GM13976 (cell line): Measurements from ENCODE around the gene NDUFS2.
A peak's percentile ranks its signal among the peaks of the same experiment; 100 is the strongest.

Experiments
- DNase-seq: peaks from one replicate; pipeline ENCODE4 v3.0.0; 2012; ENCODE audit warnings: low spot score
- CTCF ChIP-seq: IDR thresholded peaks from 2 replicates; pipeline ENCODE4 v1.5.1; 2012; ENCODE audit warnings: borderline replicate concordance, mild to moderate bottlenecking; ENCODE audit not compliant: insufficient read depth; ENCODE audit errors: extremely low read depth, missing control alignments, control extremely low read depth
- in situ Hi-C: fragments of 300-500 bp; cut with MboI; formaldehyde crosslinking; loops from one replicate; pipeline ENCODE4 v1.12.0; 2022; ENCODE audit warnings: low sequenced_read_pairs, mixed read lengths, inconsistent platforms; ENCODE audit not compliant: unreplicated experiment

Gene NDUFS2

GRCh38 chr1:161201836-161202712 is at the start of gene NDUFS2:
Gene NDUFS2 (plus strand): TSS chr1:161202367. CDS start chr1:161202386, 19 bp downstream.
- DNase-seq, result peak; percentile 96
- in situ Hi-C loops, result no loop called here
- TF ChIP-seq CTCF, result no peak

DNA sequence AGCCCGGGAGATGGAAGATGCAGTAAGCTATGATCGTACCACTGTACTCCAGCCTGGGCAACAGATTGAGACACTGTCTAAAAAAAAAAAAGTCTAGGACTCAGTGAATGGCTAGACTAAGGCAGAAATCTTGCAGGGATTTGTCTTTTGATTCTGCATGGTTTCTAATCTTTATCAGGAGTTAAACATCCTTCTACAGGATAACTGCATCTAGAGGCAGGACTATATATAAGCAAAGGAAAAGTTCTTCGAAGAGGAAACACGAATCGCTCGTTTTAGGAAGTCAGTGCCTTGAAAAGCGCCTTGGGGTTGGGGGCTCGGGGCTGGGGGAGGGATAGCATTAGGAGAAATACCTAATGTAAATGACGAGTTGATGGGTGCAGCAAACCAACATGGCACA is 49.0 kb upstream of the NDUFS2 start:
- in situ Hi-C loops, result no loop called here
- no peak for TF ChIP-seq CTCF
- DNase-seq, result no peak

DNA sequence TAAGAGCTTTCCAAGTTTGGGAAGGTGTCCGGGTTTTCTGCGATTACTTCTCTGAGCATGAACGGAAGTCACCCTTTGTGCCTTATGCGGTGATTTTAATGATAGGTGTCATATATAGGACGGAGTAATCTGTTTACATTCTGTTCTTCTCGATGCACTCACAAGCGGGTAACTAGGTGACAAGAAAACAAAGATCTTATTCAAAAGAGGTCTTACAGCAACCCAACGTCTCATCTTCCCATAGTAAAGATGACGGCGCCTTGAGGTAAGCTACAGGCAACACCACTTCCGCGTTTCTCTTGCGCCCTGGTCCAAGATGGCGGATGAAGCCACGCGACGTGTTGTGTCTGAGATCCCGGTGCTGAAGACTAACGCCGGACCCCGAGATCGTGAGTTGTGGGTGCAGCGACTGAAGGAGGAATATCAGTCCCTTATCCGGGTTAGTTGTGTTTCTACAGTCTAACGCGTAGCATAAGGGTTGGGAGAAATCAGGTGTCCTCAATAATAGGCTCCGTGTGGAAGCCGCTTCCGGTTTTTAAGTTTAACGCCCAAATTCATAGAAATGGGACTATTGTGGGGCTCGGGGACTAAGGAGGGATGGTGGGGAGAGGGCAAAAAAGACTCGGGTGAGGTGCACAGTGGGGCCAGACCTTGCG is 48.4 kb upstream of the NDUFS2 start, which contains the start of gene UFC1:
TSS of gene UFC1 (plus strand) at position 297 of the 656 bp plus-strand sequence. CDS start at position 317, 20 bp downstream.
- in situ Hi-C loops, result no loop called here
- TF ChIP-seq CTCF, result no peak
- DNase-seq, result peak; percentile 90

DNA sequence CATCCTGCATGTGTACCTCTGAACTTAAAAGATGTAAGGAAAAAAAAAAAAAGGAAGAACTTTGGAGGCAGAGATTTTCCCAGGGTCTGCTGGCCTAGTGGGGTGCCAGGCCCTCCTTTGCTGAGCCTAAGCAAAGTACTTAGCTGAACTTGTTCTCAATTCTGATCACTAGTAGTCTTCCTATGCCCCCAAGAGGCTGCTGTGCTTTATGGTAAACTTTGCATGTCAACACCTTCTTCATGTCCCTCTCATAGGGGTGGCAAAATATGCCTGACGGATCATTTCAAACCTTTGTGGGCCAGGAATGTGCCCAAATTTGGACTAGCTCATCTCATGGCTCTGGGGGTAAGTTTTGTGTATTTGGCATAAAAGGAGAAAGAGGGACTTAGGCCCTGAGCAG is 44.3 kb upstream of the NDUFS2 start:
- in situ Hi-C loops, result no loop called here
- no peak for DNase-seq
- no peak for TF ChIP-seq CTCF

- TF ChIP-seq CTCF, result no peak
- DNase-seq, result no peak
- in situ Hi-C loops, result no loop called here
Measured at GRCh38 chr1:161158316-161159010, 43.7 kb upstream of the NDUFS2 start.
